ENCODE results near the gene TUBGCP2.
"Not testable (repeated sequence)": the region's sequence is repeated elsewhere in the genome, so short reads cannot be mapped to it uniquely, and the experiment has no call there.

TUBGCP2 gene

DNA sequence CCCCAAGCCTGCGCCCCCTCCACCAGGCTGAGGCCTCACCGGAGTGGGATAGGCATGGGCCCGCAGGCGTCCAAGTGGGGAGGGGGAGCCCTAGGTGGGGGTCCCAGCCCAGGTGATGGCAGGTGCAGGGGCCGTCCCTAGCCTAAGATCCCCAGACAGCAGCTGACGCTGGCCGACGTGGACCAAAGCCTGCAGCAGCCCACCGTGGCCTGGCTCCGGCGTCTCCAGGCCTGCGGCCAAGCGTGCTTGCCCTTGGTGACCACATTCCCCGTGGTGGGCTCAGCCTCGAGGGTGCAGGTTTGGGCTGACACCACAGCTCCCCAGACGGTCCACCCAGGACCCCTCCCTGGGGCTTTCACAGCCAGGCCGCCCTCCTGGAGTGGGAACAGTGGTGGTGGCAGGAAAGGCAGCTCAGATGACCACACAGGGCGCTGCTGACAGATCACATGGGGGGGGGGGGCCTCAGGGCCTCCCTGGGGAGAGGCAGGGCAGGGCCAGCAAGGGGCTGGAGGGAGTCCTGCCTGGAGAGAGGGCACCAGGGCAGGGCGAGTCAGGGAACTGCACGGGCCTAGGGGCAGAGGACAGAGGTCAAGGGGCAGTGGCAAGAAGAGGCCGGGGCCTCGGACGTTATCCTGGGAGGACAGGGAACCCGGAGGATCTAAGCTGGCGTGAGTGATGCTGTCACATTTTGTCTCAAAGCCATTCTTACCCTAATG is 31.2 kb downstream of the TUBGCP2 start:
- DNase-seq = no peak

DNA sequence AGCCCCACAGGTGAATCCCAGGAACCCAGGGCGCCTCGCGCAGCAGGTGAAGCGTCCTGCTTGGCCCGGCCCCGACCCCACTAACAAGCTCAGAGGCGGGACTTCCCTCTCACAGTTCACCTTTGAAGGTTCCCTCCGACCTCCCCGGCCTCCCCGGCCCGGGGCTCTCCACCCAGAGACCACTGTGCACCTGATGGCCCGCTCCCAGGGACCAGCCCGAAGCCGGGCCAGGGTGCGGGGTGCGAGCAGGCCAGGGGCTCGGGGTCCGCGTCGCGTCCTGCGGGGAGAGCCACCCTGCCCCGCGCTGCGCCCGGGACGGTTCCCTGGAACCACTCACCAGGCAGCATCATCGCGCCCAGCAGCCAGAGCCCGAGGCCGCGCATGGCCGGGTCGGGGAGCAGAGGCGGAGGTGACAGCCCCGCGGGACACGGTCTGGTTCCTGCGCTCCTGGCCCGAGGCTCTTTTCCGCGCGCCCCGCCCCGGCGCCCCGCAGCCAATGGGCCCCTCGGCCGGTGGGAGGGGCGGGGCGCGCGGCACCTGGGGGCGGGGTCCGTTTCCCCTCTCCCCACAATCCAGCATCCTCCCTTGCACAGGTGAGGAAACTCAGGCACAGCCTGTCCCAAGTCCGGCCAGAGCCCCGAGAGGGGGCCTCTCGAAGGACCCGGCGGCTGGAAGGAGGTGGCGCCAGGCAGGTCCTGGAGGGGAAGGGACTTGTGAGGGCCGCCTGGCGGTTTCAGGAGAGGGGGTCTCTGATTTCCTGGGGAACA is 32.1 kb downstream of the TUBGCP2 start, which contains the start of gene ADAM8:
Gene ADAM8 (minus strand): TSS at position 434 of the 767 bp plus-strand sequence. CDS start 51 bp downstream, at position 383.
- DNase-seq = peak in 5 of 6 experiments; percentile 31 to 61 (median 61)

DNA sequence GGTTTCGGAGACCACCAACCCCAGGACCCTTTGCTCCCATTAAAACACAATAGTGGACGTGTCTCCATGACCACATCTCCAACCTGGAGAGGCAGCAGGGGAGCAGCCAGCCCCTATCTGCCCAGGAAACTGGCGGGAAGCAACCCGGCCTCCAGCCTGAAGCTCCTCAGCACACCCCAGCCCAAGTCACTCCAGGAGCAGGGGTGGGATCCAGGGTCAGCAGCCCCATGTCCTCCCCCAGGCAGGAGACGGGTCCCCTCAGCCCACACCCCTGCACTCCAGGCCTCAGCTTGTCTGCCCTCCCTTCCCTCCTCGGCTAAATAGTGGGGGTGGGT is 32.6 kb downstream of the TUBGCP2 start:
- no peak for DNase-seq

DNA sequence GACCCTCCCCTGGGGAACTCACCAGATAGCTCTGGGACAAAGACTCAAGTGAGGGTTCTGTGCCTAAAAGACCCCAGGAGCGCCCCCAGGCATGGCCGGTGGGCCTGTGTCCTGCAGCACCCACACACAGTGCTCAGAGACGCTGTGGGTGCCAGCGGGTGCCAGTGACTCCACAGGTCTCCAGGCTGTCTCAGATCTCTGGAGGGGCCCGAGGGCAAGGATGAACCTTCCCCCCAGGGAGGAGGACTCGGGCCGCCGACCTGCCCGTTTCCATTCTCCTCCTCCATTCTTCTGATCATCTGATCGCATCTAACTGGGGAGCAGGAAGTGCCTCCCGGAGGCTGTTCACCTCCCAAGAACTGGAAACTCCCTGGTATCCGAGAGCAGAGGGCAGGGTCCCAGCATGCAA is 33.0 kb downstream of the TUBGCP2 start:
- DNase-seq = peak; percentile 19 to 49 (median 32)

DNA sequence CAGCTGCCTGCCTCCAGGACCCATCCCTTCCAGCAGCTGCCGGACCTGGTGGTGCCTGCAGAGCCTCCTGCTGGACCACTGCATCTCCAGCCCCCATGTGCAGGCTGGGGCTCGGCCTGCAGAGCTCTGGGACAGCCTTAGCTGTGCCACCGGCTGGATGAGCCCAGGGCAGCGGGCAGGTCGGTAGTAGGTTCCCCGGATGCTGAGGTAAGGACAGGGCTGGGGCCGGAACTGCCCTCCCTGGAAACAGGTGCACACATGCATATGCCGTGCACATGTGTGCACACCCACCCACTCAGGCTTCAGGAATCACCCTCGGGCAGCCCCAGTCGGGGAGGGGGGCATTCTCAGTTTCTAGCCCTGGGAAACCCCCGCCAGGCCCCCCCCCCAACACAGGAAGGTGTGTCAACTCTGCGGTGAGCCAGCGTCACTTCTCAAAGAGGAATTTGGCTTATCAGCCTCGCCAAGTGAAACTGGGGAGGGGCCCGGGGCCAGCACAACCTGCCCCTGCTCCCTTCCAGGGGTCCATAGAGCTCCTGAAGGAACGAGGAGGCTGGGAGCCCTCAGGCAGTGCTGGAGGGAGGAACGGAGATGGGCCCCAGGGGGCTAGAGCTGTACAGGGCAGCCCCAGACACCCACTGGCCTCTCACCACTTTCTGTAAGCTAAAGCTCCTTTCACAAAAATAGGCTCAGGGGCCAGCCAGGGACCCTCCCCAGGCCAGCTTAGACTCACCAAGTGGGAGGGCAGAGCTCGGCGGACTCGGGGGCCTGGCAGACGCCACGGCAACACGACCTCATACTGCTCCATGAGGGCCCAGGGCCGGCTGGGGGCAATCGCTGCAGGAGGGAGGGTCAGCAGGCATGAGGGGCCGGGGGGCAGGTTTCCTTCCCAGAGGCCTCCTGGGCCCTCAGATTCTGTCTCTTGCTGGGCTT is 33.7 kb downstream of the TUBGCP2 start:
- peak; percentile 75 to 84 (median 80) for DNase-seq

DNA sequence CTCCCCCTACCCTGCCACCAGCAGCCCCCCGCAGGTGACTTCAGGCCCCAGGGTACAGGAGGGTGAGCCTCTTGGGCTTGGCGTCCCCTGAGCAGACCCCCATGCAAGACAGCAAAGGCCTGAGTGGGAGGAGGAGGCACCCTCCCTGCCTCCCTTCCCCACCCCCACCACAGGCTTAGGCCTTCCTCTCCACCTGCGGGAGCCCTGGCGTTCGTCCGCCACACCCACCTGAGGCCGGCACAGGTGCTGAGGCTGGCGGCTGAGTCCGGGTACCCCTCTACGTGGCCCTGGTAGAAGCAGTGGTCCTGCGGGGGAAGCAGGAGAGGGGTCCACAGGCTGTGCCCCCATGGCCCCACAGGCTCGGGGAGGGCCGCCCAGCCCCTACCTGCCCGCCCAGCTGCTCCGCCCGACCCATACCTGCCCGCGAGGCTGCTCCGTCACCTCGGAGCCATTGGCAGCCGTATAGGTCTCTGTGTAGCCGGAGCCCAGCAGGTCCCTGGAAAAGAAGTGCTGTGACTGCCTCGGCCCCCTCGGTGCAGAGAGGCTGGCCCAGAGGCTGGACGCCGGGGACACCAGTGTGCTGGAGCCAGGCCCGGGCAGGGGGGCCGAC is 35.0 kb downstream of the TUBGCP2 start:
- DNase-seq = no peak

DNA sequence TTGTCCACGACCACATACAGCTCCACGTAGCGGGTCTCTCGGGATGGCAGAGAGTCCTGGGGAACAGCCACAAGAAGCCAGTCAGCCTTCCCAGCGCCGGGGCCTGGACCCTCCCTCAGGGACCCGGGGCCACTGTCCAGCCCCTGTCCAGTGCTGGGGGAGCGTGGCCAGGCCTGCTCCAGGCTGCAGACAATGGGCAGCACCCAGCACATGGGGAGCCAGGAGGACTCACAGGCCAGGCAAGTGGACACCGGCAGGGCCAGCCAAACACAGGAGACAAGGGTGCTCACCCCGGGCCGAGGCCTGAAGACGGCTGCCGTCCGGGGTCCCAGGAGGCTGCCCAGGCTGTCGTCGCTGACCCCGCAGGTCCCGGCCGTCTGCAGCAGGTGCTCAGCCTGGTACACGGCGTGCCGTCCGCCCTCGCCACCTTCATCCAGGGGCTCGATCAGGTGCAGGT is 35.7 kb downstream of the TUBGCP2 start:
- DNase-seq = no peak

DNA sequence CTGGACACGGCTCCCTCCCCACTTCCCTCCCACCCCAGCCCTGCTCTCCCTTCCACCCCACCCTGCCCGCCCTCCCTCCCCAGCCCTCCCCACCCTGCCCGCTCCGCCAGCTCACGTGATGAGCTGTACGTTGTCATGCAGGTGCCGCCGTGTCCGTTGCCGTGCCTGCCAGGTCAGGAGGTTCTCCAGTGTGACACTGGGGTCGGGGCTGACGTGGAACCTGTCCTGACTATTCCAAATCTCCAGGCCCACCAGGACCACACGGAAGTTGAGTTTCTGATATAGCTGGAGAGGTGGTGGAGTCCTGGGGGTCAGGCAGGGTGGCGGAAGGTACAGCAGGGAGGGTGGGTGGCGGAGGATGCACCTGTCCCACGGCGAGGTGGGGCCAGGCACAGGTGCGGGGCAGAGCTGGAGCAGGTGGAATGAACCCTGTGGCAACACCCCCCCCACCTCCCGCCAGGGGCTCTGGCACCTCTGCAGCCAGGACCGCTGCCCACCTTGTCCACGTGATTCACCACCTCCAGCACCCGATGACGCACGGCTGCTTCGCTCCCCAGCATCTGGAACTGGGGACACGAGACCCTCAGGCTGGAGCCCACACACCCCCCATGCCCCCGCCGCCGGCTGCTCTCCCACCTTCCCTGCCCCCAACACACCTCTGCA is 36.2 kb downstream of the TUBGCP2 start:
- DNase-seq = no peak

DNA sequence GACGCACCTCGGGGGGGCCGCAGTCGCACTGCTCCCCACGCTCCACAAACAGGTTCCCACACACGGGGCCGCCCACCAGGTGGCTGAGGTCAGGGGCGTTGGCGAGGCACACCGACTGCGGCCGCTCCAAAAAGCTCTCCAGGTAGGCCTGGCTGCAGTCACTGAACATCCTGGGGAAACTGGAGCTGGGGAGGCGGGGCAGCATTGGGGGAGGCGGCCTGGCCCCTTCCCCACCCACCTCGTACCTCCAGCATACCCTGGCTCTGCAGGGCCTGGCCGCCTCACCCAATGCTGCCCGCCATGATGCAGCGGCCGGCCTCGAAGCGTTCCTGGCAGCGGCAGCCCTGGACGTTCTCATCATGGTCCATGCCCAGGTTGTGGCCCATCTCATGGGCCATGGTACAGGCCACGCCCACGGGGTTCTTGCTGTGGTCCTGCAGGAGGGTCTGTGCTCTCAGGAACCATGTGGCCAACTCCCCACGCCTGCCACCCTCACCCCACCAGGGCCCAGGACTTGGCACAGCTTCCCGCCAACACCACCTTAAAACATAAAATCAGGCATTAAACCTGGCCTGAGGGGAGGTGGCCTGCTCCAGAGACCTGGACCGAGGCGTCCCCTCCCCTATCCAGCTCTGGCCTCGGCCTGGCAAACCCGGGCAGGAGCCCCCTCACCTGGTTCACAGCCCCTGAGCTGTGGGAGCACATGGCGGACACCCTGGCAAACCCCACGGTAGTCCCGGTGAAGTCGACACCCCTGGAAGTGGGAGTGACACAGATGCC is 37.0 kb downstream of the TUBGCP2 start:
- no peak for DNase-seq

DNA sequence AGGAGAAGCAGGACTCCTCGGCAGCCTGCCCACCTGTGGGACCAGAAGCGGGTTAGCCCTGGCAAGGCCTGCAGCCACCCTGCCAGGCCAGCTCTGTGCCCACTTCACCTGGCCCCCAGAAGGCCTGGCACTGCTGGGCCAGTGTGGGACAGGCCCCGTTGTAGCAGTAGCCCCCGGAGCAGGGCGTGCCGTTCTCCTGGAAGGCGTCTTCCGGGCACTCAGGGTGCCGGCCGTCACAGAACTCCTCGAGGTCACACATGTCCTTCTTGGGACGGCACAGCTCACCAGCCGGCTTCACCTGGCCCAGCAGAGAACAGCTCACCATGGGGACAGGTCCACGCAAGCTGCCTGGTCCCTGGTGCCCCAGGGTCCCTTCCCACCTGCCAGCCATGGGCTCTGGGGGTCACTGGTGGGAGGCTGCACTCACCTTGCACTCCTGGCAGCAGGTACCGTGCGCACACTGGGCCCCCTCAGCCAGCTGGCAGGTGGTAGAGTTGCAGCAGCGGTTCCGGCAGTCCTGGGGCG is 37.8 kb downstream of the TUBGCP2 start:
- DNase-seq = no peak

DNA sequence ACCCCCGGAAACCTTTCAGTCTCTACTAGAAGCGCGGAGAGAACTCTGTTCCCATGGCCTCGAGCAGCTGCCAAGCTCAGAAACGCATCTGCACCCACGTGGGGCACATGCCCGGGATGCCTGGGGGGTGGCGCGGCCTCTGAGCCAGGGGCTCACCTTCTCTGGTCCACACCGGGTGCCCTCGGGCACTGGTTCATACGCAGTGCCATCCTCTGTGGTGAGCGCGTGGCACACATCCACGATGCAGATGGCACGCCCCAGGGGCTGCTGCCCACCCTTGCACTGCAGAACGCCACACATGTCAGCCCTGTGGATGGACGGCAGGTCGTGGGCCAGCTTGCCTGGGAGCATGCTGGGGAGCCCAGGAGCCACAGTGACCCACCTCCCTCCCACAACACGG is 38.5 kb downstream of the TUBGCP2 start:
- DNase-seq = no peak

DNA sequence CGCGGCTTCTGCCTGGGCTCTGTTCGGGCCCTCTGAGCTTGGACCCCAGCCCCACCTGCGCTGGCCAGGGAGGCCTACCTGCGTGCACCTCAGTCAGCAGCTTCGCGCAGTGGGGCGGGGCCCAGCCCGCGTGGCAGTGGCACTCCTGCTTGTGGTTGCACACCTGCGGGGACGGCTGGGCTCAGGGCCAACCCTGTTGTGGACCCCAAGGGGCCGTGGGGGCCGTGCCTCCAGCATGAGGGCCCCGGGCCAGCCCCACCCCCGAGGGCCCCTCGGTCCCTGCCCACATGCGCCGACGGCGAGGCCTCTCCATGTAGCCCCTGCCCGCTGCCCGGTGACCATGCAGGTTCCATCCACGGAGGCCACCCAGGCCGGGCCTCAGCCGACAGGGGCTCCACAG is 39.3 kb downstream of the TUBGCP2 start:
- DNase-seq = no peak

DNA sequence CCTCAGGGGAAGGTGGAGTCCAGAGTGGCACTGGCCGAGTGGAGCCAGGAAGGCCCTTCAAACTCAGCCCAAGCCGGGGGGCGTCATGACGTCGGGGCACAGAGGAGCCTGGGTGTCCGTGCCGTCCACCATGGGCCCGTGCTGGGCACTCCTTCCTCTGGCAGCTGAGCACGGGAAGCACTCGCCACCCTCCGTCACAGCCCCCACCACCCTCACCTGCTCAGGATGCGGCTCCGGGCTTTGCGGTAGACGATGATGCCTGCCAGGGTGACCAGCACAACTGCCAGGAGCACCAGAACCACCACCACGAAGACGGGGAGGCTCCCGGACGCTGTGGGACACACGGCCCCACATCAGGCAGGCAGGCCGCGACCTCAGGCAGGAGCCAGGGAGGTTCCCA is 40.1 kb downstream of the TUBGCP2 start:
- no peak for DNase-seq

DNA sequence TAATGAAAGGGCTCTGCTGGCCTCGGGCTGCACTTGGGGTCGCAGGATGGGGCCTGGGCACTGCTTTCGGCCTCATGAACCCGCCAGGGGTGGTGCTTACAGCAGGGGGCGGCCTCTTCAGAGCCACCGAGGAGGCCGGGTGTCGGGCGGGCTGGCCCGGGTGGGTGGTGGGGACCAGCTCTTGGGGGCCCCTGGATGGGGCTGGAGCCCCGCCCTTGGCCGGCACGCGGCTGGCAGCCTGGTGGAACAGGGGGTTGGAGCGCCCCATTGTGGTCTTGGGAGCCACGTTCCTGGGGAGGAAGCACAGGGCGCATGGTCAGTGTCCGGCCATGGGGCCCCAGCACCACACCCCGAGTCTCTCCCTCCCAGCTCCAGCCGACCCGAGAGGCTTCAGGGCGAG is 40.8 kb downstream of the TUBGCP2 start:
- no peak for DNase-seq

DNA sequence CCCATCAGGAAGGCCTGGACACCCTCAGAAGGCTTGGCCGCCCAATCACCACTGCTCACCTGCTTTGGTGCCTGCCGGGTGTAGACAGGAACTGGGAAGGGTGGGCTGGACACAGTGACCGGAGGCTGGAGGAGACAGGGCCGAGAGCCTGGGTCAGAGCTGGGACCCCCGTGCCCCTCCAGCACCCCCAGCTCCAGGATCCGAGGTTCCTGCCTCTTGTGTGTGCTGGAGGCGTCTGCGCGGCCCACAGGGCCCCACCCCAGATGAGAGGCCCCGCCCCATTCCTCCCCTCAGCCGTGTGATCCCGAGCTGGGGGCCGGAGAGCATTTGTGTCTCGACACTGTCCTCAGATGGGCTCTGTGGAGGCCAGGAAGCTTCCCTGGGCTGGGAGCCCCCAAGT is 41.4 kb downstream of the TUBGCP2 start:
- DNase-seq = no peak

DNA sequence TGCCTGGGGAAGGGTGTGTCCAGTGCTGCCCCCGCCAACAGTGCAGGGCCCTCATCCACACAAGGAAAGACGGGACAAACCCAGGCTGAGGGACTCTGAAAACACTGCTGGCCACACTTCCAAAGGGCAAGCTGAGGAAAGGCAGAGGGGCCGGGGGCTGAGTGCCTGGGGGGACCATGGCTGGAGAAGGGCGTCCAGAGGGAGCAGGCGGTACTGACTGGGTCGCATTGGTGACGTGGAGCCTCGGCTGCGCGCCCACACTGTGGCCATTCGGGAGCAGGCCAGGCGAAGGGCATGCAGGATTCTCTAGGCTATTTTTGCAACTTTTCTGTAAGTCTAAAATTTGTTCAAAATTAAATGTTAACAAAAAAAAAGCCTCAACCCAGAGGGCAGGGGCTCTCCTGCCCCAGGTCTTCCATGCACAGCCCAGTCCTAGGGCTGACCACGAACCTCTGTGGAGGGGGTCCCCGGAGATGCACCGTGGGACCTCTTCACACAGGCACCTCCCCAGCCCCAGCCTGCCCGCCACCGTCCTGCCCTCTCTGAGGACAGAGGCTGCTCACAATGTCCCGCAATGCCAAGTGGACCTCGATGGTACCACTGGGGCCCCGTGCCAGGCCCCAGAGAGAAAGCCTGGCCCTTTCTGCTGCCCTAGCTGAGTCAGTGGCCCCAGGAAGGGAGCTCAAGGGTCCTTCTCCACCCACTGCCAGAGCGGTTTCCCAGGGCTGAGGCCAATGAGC is 42.4 kb downstream of the TUBGCP2 start:
- no peak for DNase-seq

DNA sequence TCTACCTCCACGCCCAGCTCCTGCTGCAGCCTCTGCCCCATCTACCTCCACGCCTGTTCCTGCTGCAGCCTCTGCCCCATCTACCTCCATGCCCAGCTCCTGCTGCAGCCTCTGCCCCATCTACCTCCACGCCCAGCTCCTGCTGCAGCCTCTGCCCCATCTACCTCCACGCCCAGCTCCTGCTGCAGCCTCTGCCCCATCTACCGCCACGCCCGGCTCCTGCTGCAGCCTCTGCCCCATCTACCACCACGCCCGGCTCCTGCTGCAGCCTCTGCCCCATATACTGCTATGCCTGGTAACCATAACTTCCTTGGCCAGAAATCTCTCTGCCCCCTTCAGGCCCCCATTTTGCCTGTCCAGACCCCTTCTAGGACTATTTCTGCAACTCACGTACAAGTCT is 43.6 kb downstream of the TUBGCP2 start:
- not testable (repeated sequence) for DNase-seq

DNA sequence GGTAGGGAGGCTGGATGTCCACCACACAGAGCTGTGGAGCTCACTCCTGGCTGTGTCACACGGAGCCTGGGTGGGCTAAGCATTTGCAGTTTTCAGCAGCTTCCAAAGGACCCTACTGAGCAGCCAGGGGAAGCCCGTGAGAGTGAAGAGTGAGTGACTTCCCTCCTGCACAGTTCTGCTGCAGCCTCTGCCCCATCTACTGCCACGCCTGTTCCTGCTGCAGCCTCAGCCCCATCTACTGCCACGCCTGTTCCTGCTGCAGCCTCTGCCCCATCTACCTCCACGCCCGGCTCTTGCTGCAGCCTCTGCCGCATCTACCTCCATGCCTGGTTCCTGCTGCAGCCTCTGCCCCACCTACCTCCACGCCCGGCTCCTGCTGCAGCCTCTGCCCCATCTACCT is 44.2 kb downstream of the TUBGCP2 start:
- DNase-seq = peak; percentile 15 to 59 (median 32)

DNA sequence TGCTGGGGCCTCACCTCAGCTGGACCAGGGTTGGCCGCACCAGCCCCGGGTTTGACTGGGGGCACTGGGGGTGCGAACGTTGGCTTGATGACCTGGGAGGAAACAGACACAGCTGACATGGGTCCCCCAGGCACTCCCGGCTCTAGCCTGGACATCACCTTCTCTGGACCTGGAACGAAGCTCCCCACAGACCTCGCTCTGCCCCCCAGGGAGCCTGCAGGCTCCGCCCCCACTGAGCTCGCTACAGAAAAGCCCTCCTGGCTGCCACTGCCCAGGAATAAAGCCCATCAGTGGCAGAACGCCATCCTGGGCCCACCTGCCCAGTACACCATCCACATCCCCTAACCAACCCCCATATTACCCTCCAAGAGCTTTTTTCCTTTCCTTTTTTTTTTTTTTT is 45.0 kb downstream of the TUBGCP2 start:
- no peak for DNase-seq

DNA sequence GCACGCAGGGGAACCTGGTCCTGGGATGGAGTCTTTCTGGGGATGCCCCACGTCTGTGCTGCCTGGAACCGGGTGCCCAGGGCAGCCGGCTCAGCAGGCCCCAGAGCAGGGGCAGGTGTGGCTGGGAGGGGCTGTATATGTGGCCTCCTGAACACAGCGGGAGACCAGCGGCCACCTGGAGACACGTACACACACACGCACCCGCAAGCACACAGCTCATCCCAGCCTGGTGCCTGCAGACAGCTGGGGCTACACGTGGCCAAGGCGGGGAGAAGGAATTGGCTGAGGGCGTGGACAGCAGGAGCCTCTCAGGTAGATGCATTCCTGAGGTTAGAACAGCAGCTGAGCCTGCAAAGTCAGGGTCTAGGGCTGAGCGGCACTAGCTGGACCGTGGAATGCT is 46.0 kb downstream of the TUBGCP2 start:
- DNase-seq = no peak

Measured in stimulated activated naive CD4-positive, alpha-beta T cell (primary cell).